ENCODE data around the gene ACY1.

Gene ACY1

DNA sequence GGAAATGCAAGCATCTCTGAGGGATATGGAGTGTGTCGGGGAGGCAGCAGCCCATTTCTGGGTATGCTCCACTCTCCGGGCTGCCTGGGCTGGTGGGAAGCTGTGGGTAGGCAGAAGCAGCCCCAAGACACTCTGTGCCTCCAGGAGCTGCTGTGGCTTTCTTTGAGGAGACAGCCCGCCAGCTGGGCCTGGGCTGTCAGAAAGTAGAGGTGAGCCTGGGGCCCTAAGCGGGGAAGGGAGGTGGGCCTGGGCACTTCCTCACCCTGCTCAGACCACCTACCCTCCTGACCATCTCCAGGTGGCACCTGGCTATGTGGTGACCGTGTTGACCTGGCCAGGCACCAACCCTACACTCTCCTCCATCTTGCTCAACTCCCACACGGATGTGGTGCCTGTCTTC lies 1.7 kb downstream of the ACY1 start:
- no peaks in the 10 kb centered on the region for H4K20me1 ChIP-seq (ENCODE audit: control insufficient read depth, insufficient read depth, low read depth, low read length)
- H3K4me1 ChIP-seq (ENCODE audit: control insufficient read depth, low read length) = peaks cover 30% of the 10 kb centered on the region
- H3K36me3 ChIP-seq (ENCODE audit: control insufficient read depth, low read length) = peaks cover 6% of the 10 kb centered on the region; the same call in 1 of the 2 replicates
- H3K9me3 ChIP-seq (ENCODE audit: control insufficient read depth, insufficient read depth, low read length) = no peaks in the 10 kb centered on the region
- no peaks in the 10 kb centered on the region for H3K27me3 ChIP-seq (ENCODE audit: control insufficient read depth, low read length)
- TF ChIP-seq, protein P1, sequence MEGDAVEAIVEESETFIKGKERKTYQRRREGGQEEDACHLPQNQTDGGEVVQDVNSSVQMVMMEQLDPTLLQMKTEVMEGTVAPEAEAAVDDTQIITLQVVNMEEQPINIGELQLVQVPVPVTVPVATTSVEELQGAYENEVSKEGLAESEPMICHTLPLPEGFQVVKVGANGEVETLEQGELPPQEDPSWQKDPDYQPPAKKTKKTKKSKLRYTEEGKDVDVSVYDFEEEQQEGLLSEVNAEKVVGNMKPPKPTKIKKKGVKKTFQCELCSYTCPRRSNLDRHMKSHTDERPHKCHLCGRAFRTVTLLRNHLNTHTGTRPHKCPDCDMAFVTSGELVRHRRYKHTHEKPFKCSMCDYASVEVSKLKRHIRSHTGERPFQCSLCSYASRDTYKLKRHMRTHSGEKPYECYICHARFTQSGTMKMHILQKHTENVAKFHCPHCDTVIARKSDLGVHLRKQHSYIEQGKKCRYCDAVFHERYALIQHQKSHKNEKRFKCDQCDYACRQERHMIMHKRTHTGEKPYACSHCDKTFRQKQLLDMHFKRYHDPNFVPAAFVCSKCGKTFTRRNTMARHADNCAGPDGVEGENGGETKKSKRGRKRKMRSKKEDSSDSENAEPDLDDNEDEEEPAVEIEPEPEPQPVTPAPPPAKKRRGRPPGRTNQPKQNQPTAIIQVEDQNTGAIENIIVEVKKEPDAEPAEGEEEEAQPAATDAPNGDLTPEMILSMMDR (IDR thresholded peaks at IDR 0.05; ENCODE audit: low read depth, low read length, poor library complexity, severe bottlenecking) = no peak
- no peak for TF ChIP-seq EZH2phosphoT487 (IDR thresholded peaks at IDR 0.05; ENCODE audit: borderline replicate concordance, low read length)
- H3K79me2 ChIP-seq (ENCODE audit: control insufficient read depth, low read length) = peaks cover 23% of the 10 kb centered on the region
- no peaks in the 10 kb centered on the region for H3K9me2 ChIP-seq (replicated peaks; ENCODE audit: control insufficient read depth, low read length)
- H3K4me2 ChIP-seq (ENCODE audit: low read length) = no peak overlapping the region
- H3K27ac ChIP-seq (ENCODE audit: low read depth, low read length) = no peak overlapping the region
- H3K4me3 ChIP-seq (ENCODE audit: low read length) = no peak overlapping the region
- peaks cover 25% of the 10 kb centered on the region for H3F3A ChIP-seq (ENCODE audit: control insufficient read depth, insufficient read depth)

DNA sequence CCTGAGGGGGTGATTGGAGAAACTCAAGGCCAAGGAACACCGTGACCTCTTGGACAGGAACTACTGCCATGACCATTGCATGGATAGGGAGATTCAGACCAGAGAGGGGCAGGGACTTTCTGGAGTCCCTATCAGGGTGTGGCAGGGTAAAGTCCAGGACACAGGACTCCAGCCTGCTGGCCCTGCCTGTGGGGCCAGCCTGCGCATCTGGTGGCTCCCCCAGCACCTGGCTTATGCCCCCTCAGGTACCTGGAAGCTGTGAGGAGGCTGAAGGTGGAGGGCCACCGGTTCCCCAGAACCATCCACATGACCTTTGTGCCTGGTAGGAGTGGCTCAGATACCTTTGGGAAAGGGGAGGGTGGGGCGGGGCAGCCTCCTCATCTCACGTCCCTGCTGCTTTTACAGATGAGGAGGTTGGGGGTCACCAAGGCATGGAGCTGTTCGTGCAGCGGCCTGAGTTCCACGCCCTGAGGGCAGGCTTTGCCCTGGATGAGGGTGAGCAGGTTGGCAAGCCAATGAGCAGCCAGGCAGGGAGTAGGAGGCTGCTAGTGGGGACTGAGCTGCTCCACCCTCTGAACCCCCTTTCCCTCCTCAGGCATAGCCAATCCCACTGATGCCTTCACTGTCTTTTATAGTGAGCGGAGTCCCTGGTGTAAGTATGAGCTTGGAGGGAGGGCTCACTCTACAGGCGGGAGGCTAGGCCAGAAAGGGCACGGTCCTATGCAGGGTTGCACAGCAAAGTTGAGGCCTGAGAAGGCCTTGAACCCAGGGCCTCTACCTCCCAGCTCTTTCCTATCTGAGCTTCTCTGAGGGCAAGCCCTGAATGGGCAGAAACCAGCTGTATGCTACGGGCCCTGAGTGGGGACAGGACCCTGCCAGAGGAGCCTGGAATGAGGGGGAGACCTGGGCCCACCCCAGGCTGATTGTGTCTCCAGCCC lies 2.9 kb downstream of the ACY1 start:
- Histone ChIP-seq H4K20me1 (ENCODE audit: control insufficient read depth, insufficient read depth, low read depth, low read length) (no peaks in the 10 kb centered on the region), H3K9me3 (ENCODE audit: control insufficient read depth, insufficient read depth, low read length) (no peaks in the 10 kb centered on the region), H3K27me3 (ENCODE audit: control insufficient read depth, low read length) (no peaks in the 10 kb centered on the region), H3K4me3 (ENCODE audit: low read length) (no peak overlapping the region), H3F3A (ENCODE audit: control insufficient read depth, insufficient read depth) (peaks cover 27% of the 10 kb centered on the region), H3K4me2 (ENCODE audit: low read length) (no peak overlapping the region), H3K27ac (ENCODE audit: low read depth, low read length) (no peak overlapping the region), H3K9me2 (replicated peaks; ENCODE audit: control insufficient read depth, low read length) (no peaks in the 10 kb centered on the region), H3K36me3 (ENCODE audit: control insufficient read depth, low read length) (peaks cover 1% of the 10 kb centered on the region), H3K79me2 (ENCODE audit: control insufficient read depth, low read length) (peaks cover 12% of the 10 kb centered on the region), H3K4me1 (ENCODE audit: control insufficient read depth, low read length) (peaks cover 28% of the 10 kb centered on the region)
- TF ChIP-seq EZH2phosphoT487 (IDR thresholded peaks at IDR 0.05; ENCODE audit: borderline replicate concordance, low read length) = no peak
- TF ChIP-seq, protein P1 (IDR thresholded peaks at IDR 0.05; ENCODE audit: low read depth, low read length, poor library complexity, severe bottlenecking) = no peak

DNA sequence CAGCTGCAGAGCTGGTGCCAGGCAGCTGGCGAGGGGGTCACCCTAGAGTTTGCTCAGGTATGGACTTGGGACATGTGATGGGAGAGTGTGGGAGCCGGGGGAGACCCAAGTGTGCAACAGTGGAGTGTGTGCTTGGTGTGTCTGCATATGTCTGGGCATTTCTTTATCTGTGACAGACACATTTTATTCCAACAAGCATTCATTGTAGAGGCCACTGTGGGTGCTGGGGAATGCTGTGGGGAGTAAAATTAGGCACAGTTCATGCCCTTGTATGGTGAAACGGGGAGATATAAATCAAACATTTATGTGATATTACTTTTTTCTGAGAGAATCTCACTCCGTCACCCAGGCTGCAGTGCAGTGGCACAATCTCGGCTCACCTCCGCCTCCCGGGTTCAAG lies 4.2 kb downstream of the ACY1 start:
- Histone ChIP-seq H3K4me1 (ENCODE audit: control insufficient read depth, low read length) (peaks cover 30% of the 10 kb centered on the region), H3K36me3 (ENCODE audit: control insufficient read depth, low read length) (peaks cover 14% of the 10 kb centered on the region), H3K4me2 (ENCODE audit: low read length) (no peak overlapping the region), H3K79me2 (ENCODE audit: control insufficient read depth, low read length) (peaks cover 2% of the 10 kb centered on the region; the same call in 1 of the 2 replicates), H4K20me1 (ENCODE audit: control insufficient read depth, insufficient read depth, low read depth, low read length) (no peaks in the 10 kb centered on the region), H3K9me2 (replicated peaks; ENCODE audit: control insufficient read depth, low read length) (no peaks in the 10 kb centered on the region), H3K27ac (ENCODE audit: low read depth, low read length) (no peak overlapping the region), H3F3A (ENCODE audit: control insufficient read depth, insufficient read depth) (peaks cover 36% of the 10 kb centered on the region), H3K27me3 (ENCODE audit: control insufficient read depth, low read length) (no peaks in the 10 kb centered on the region), H3K4me3 (ENCODE audit: low read length) (no peak overlapping the region), H3K9me3 (ENCODE audit: control insufficient read depth, insufficient read depth, low read length) (no peaks in the 10 kb centered on the region)
- TF ChIP-seq, protein P1 (IDR thresholded peaks at IDR 0.05; ENCODE audit: low read depth, low read length, poor library complexity, severe bottlenecking) = no peak
- no peak for TF ChIP-seq EZH2phosphoT487 (IDR thresholded peaks at IDR 0.05; ENCODE audit: borderline replicate concordance, low read length)
